GM12874 (cell line): ENCODE data around the gene DNAH2.

ENCODE experiments used
- CTCF ChIP-seq: IDR thresholded peaks from 2 replicates; pipeline ENCODE4 v1.5.1; 2011; ENCODE audit warnings: low read depth, mild to moderate bottlenecking, control low read depth, low read length, moderate library complexity; ENCODE audit not compliant: insufficient read depth

The DNAH2 gene

GRCh38 chr17:7852919-7853690 is 135.6 kb downstream of the DNAH2 start:
- TF ChIP-seq CTCF = no peak

- TF ChIP-seq CTCF = no peak
Observed at GRCh38 chr17:7853691-7854038, 136.1 kb downstream of the DNAH2 start.

GRCh38 chr17:7854078-7854777 is 136.7 kb downstream of the DNAH2 start:
- no peak for TF ChIP-seq CTCF

- TF ChIP-seq CTCF = no peak
Observed at GRCh38 chr17:7854851-7855659, 137.5 kb downstream of the DNAH2 start, which contains the start of gene TMEM88. Gene TMEM88 (plus strand): TSS chr17:7855066. CDS start chr17:7855075, 9 bp downstream.

GRCh38 chr17:7855660-7856010 is 138.1 kb downstream of the DNAH2 start:
- no peak for TF ChIP-seq CTCF

GRCh38 chr17:7856011-7856810 is 138.7 kb downstream of the DNAH2 start:
- no peak for TF ChIP-seq CTCF
